GM12891 (cell line): ENCODE results near the gene TP53I11.

Experiments
- POLR2A ChIP-seq: IDR thresholded peaks from 2 replicates; pipeline ENCODE4 v1.6.1; 2011; ENCODE audit warnings: low read depth, low read length, control low read depth
- POLR2AphosphoS5 ChIP-seq: IDR thresholded peaks from 2 replicates; pipeline ENCODE4 v1.6.1; 2011; ENCODE audit warnings: low read depth, low read length, control low read depth
- POU2F2 ChIP-seq: IDR thresholded peaks from 2 replicates; pipeline ENCODE4 v1.6.1; 2011; ENCODE audit warnings: low read depth, mild to moderate bottlenecking, control low read depth, low read length, moderate library complexity
- SPI1 ChIP-seq: IDR thresholded peaks from 2 replicates; pipeline ENCODE4 v1.6.1; 2011; ENCODE audit warnings: low read depth, low read length, control low read depth
- TAF1 ChIP-seq: IDR thresholded peaks from 2 replicates; pipeline ENCODE4 v1.6.1; 2011; ENCODE audit warnings: low read depth, low read length, control low read depth

DNA sequence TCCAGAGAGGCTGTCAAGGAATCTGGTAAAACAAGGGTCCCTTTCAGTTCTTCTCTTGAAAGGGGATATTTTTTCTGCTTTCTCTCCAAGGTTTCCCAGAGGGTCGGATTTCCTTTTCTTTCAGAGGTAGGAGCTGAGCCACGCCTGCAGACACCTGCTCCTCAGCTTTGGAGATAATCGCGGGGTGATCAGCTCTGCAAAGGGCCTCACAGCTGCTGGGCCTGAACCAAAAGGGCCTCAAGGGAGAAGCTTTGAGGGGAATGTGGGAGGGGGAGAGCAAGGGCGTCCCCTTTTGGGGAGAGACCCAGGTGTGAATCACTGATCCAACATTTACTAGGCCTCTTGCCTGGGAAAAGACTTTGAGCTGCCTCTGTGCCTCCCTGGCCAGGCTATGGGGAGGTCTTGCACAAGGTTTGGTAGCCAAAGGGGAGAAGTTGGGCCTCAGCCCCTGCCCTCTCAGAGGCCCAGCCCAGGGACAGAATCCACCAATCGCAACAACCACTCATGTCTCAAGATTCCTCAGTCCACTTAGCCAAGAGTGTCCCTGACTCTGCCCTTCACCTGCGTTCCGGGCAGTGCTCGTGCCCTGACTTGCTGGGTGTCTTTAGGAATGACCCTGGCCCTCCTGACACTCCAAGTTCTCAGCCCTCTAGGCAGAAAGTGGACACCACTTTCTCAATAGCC lies 14.0 kb upstream of the TP53I11 start:
- TF ChIP-seq POLR2AphosphoS5 = no peak
- TF ChIP-seq POLR2A = no peak
- TF ChIP-seq SPI1 = no peak
- TF ChIP-seq POU2F2 = no peak
- TF ChIP-seq TAF1 = no peak
